H9 (cell line): Measurements from ENCODE around the gene TMEM132D. TPM values are rescaled to one million over a fixed set of nuclear protein-coding genes. Genes with fewer than 3 reads are reported as not detected.

Experiments used
- DNase-seq: peaks from one replicate; pipeline ENCODE4 v3.0.0-alpha.2; 2017
- H2AFZ ChIP-seq: one replicate; pipeline ENCODE4 v1.6.1; 2013; ENCODE audit warnings: mild to moderate bottlenecking, low read length, control low read depth, moderate library complexity
- H2AK5ac ChIP-seq: 2 replicates; pipeline ENCODE4 v1.6.1; 2013; ENCODE audit warnings: low read length, control low read depth, mixed read lengths; ENCODE audit not compliant: insufficient read length
- H2BK120ac ChIP-seq: one replicate; pipeline ENCODE4 v1.6.1; 2013; ENCODE audit warnings: low read depth, mild to moderate bottlenecking, low read length, control low read depth, inconsistent platforms; ENCODE audit not compliant: poor library complexity, severe bottlenecking
- H2BK12ac ChIP-seq: 2 replicates; pipeline ENCODE4 v1.6.1; 2013; ENCODE audit warnings: low read length, control low read depth, mixed read lengths, low read depth; ENCODE audit not compliant: insufficient read length
- H2BK15ac ChIP-seq: 2 replicates; pipeline ENCODE4 v1.6.1; 2013; ENCODE audit warnings: low read depth, low read length, control low read depth
- H2BK20ac ChIP-seq: one replicate; pipeline ENCODE4 v1.6.1; 2013; ENCODE audit warnings: low read depth, mild to moderate bottlenecking, low read length, control low read depth, inconsistent platforms; ENCODE audit not compliant: poor library complexity, severe bottlenecking
- H2BK5ac ChIP-seq: 2 replicates; pipeline ENCODE4 v1.6.1; 2013; ENCODE audit warnings: low read length, control low read depth, mixed read lengths; ENCODE audit not compliant: insufficient read length
- H3K14ac ChIP-seq: 2 replicates; pipeline ENCODE4 v1.6.1; 2013; ENCODE audit warnings: low read length, control low read depth; ENCODE audit not compliant: insufficient read depth
- H3K18ac ChIP-seq: 2 replicates; pipeline ENCODE4 v1.6.1; 2013; ENCODE audit warnings: low read depth, mild to moderate bottlenecking, mixed read lengths, low read length, control low read depth; ENCODE audit not compliant: insufficient read length
- H3K23ac ChIP-seq: 2 replicates; pipeline ENCODE4 v1.6.1; 2013; ENCODE audit warnings: low read length, control low read depth, mixed read lengths, low read depth; ENCODE audit not compliant: insufficient read length
- H3K23me2 ChIP-seq: 2 replicates; pipeline ENCODE4 v1.6.1; 2013; ENCODE audit warnings: low read depth, mild to moderate bottlenecking, mixed read lengths, low read length, control low read depth; ENCODE audit not compliant: insufficient read length, poor library complexity, severe bottlenecking
- H3K27ac ChIP-seq: 2 replicates; pipeline ENCODE4 v1.5.1; 2013; ENCODE audit warnings: low read length, control low read depth, mixed read lengths, low read depth; ENCODE audit not compliant: insufficient read length
- H3K27me3 ChIP-seq: 2 replicates; pipeline ENCODE4 v1.6.1; 2013; ENCODE audit warnings: low read length, control low read depth, inconsistent platforms; ENCODE audit not compliant: insufficient read depth
- H3K4ac ChIP-seq: 2 replicates; pipeline ENCODE4 v1.6.1; 2013; ENCODE audit warnings: low read depth, mild to moderate bottlenecking, control low read depth, inconsistent platforms, low read length, moderate library complexity
- H3K4me1 ChIP-seq: 2 replicates; pipeline ENCODE4 v1.6.1; 2013; ENCODE audit warnings: low read length, control low read depth, inconsistent platforms; ENCODE audit not compliant: insufficient read depth
- H3K4me2 ChIP-seq: 2 replicates; pipeline ENCODE4 v1.6.1; 2013; ENCODE audit warnings: low read length, control low read depth, mixed read lengths; ENCODE audit not compliant: insufficient read length, insufficient read depth
- H3K56ac ChIP-seq: 2 replicates; pipeline ENCODE4 v1.6.1; 2013; ENCODE audit warnings: low read depth, mild to moderate bottlenecking, mixed read lengths, low read length, control low read depth; ENCODE audit not compliant: insufficient read length
- H3K79me1 ChIP-seq: 2 replicates; pipeline ENCODE4 v1.6.1; 2013; ENCODE audit warnings: low read depth, mild to moderate bottlenecking, moderate library complexity, low read length, control low read depth, inconsistent platforms; ENCODE audit not compliant: insufficient read depth, poor library complexity, severe bottlenecking
- H3K79me2 ChIP-seq: 2 replicates; pipeline ENCODE4 v1.6.1; 2013; ENCODE audit warnings: low read length, control low read depth, inconsistent platforms; ENCODE audit not compliant: insufficient read depth
- H3K9ac ChIP-seq: 2 replicates; pipeline ENCODE4 v1.6.1; 2013; ENCODE audit warnings: low read length, control low read depth, mixed read lengths; ENCODE audit not compliant: insufficient read length; ENCODE audit errors: extremely low read depth
- H3K9me3 ChIP-seq: one replicate; pipeline ENCODE4 v1.6.1; 2013; ENCODE audit warnings: low read depth, low read length, inconsistent platforms; ENCODE audit not compliant: control insufficient read depth
- H3T11ph ChIP-seq: one replicate; pipeline ENCODE4 v1.6.1; 2013; ENCODE audit warnings: mild to moderate bottlenecking, low read length, control low read depth, inconsistent platforms
- H4K20me1 ChIP-seq: one replicate; pipeline ENCODE4 v1.6.1; 2013; ENCODE audit not compliant: control insufficient read depth, insufficient read length, insufficient read depth
- H4K5ac ChIP-seq: 2 replicates; pipeline ENCODE4 v1.6.1; 2013; ENCODE audit warnings: low read depth, mild to moderate bottlenecking, mixed read lengths, low read length, control low read depth; ENCODE audit not compliant: insufficient read length
- H4K8ac ChIP-seq: replicated peaks from 2 replicates; pipeline ENCODE4 v1.6.1; 2013; ENCODE audit warnings: low read length, control low read depth, mixed read lengths, low read depth; ENCODE audit not compliant: insufficient read length
- H4K91ac ChIP-seq: 2 replicates; pipeline ENCODE4 v1.6.1; 2013; ENCODE audit warnings: low read depth, mild to moderate bottlenecking, moderate library complexity, mixed read lengths, low read length, control low read depth; ENCODE audit not compliant: insufficient read length
- H3K27ac Mint-ChIP-seq, 3 experiments: 2 replicates in 2 of 3; 3 replicates in 1 of 3; pipeline ENCODE4 v1.8.0; 2020 to 2021; ENCODE audit warnings: mixed read lengths in 3 of 3, mild to moderate bottlenecking in 1 of 3, moderate library complexity in 1 of 3
- H3K27me3 Mint-ChIP-seq: 2 replicates; pipeline ENCODE4 v1.8.0; 2021; ENCODE audit warnings: low read depth, mild to moderate bottlenecking, moderate library complexity, mixed read lengths
- H3K36me3 Mint-ChIP-seq, 3 experiments: 2 replicates in 2 of 3; 3 replicates in 1 of 3; pipeline ENCODE4 v1.8.0; 2020 to 2021; ENCODE audit warnings: low read depth in 3 of 3, mixed read lengths in 3 of 3; ENCODE audit not compliant: insufficient read depth in 1 of 3
- H3K4me1 Mint-ChIP-seq, 2 experiments: 2 replicates each; pipeline ENCODE4 v1.8.0; 2020; ENCODE audit warnings: mixed read lengths in 2 of 2
- H3K4me3 Mint-ChIP-seq, 2 experiments: 2 replicates in 1 of 2; 3 replicates in 1 of 2; pipeline ENCODE4 v1.8.0; 2020 to 2021; ENCODE audit warnings: mild to moderate bottlenecking in 2 of 2, mixed read lengths in 2 of 2, moderate library complexity in 1 of 2
- H3K9me3 Mint-ChIP-seq, 2 experiments: 2 replicates in 1 of 2; 3 replicates in 1 of 2; pipeline ENCODE4 v1.8.0; 2020; ENCODE audit warnings: mild to moderate bottlenecking in 2 of 2, mixed read lengths in 2 of 2, moderate library complexity in 1 of 2
- WGBS: extraction: QIAGEN DNeasy Blood & Tissue Kit; methylation state at CpG from one replicate; pipeline ENCODE4 v1.1.7; 2013; ENCODE audit warnings: missing lambda C conversion rate, low lambda C conversion rate, mixed read lengths; ENCODE audit not compliant: insufficient read length; ENCODE audit errors: extremely low coverage; 5-methylcytosine and 5-hydroxymethylcytosine counted together
- total RNA-seq: library from RNA; stranded (reverse); gene quantifications from 2 replicates; pipeline ENCODE4 v1.2.1, GENCODE V29; 2021
- TF ChIP-seq, protein P1 (sequence below): fragments of 200-600 bp; sonication (generic); conservative IDR thresholded peaks from 3 replicates; pipeline ENCODE4 v1.8.0; 2021; ENCODE audit warnings: antibody characterized with exemption, mild to moderate bottlenecking

The TMEM132D gene
- total RNA-seq, 1 experiment from 2014 or later, result 6.1 TPM

DNA sequence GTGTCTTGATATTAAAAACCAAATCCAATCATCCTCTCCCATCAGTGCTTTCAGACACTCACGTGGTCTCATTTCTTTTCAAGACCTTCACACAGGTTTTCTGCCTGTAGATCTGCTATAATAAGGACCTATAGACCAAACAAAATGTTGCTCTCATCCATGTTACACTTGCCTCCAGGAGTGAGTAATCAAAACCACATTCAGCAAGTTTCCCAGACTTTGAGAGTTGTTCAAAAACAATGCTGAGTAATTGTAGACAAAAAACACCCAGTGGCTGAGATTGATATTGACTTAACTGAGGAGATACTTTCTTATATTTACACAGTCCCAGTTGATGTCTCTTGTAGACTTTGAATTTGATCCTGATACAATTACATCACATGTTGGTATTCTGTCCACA lies 383.1 kb downstream of the TMEM132D start:
- no peak overlapping the region for H3T11ph ChIP-seq
- Mint-ChIP-seq H3K4me1 (no peaks in the 10 kb centered on the region; a peak in 1 of 4 replicates), H3K36me3 (peaks cover 4 to 10% (median 10%) of the 10 kb centered on the region in 3 experiments), H3K9me3 (peaks cover 11 to 14% of the 10 kb centered on the region in 2 experiments; a peak in 4 of 5 replicates), H3K4me3 (no peak overlapping the region), H3K27me3 (no peaks in the 10 kb centered on the region), H3K27ac (no peak overlapping the region)
- no peak overlapping the region for H2AFZ ChIP-seq
- H3K27me3 ChIP-seq, result no peaks in the 10 kb centered on the region
- no peak overlapping the region for H4K91ac ChIP-seq
- no peaks in the 10 kb centered on the region for H3K79me1 ChIP-seq
- no peak overlapping the region for H2BK20ac ChIP-seq
- no peak overlapping the region for H3K18ac ChIP-seq
- H4K8ac ChIP-seq, result no peak overlapping the region
- no peak overlapping the region for H3K4ac ChIP-seq
- H3K56ac ChIP-seq, result no peak overlapping the region
- no peak overlapping the region for H2BK12ac ChIP-seq
- no peaks in the 10 kb centered on the region for H3K4me1 ChIP-seq
- H3K14ac ChIP-seq, result no peak overlapping the region
- no peak overlapping the region for H2AK5ac ChIP-seq
- H2BK120ac ChIP-seq, result no peak overlapping the region
- H4K5ac ChIP-seq, result no peak overlapping the region
- no peaks in the 10 kb centered on the region for H3K9me3 ChIP-seq
- no peak overlapping the region for H3K27ac ChIP-seq
- H2BK5ac ChIP-seq, result no peak overlapping the region
- WGBS, result no CpG with 5 or more reads among the region's 1 CpG
- no peak overlapping the region for H3K23ac ChIP-seq
- TF ChIP-seq, protein P1, sequence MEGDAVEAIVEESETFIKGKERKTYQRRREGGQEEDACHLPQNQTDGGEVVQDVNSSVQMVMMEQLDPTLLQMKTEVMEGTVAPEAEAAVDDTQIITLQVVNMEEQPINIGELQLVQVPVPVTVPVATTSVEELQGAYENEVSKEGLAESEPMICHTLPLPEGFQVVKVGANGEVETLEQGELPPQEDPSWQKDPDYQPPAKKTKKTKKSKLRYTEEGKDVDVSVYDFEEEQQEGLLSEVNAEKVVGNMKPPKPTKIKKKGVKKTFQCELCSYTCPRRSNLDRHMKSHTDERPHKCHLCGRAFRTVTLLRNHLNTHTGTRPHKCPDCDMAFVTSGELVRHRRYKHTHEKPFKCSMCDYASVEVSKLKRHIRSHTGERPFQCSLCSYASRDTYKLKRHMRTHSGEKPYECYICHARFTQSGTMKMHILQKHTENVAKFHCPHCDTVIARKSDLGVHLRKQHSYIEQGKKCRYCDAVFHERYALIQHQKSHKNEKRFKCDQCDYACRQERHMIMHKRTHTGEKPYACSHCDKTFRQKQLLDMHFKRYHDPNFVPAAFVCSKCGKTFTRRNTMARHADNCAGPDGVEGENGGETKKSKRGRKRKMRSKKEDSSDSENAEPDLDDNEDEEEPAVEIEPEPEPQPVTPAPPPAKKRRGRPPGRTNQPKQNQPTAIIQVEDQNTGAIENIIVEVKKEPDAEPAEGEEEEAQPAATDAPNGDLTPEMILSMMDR, result no peak
- no peak overlapping the region for H3K4me2 ChIP-seq
- H3K79me2 ChIP-seq, result peaks cover 2% of the 10 kb centered on the region; the same call in 1 of the 2 replicates
- H2BK15ac ChIP-seq, result no peak overlapping the region
- DNase-seq, result no peak
- H4K20me1 ChIP-seq, result no peaks in the 10 kb centered on the region
- H3K9ac ChIP-seq, result no peak overlapping the region
- no peaks in the 10 kb centered on the region for H3K23me2 ChIP-seq
